Testis (tissue), 2 donors: ENCODE measurements around the gene ANKFY1.

Experiments
- CTCF ChIP-seq, 3 experiments: fragments of 450-650 bp in 2 of 3; fragments of 200-600 bp in 1 of 3; sonication (generic) in 1 of 3; IDR thresholded peaks; one replicate each; pipeline ENCODE4 v1.5.1; 2016 to 2019; ENCODE audit warnings: antibody characterized with exemption in 3 of 3, mild to moderate bottlenecking in 2 of 3, moderate library complexity in 1 of 3
- POLR2A ChIP-seq: fragments of 450-650 bp; IDR thresholded peaks from one replicate; pipeline ENCODE4 v1.6.1; 2017; ENCODE audit warnings: antibody characterized with exemption, mild to moderate bottlenecking, moderate library complexity

- TF ChIP-seq CTCF (IDR thresholded peaks at IDR 0.05) (no peak), POLR2A (no peak)
Measured at GRCh38 chr17:4215882-4216570, 47.8 kb downstream of the ANKFY1 start.
